ENCODE data around the gene CIRBP.
A peak's percentile ranks its signal among the peaks of the same experiment; 100 is the strongest.

The CIRBP gene

GRCh38 chr19:1257475-1258162 is 11.5 kb upstream of the CIRBP start:
- DNase-seq = no peak

- no peak for DNase-seq
Observed at GRCh38 chr19:1258163-1258492, 11.0 kb upstream of the CIRBP start.

- no peak for DNase-seq
Observed at GRCh38 chr19:1258707-1259205, 10.4 kb upstream of the CIRBP start.

GRCh38 chr19:1259206-1259875 is 9.8 kb upstream of the CIRBP start:
- DNase-seq = peak; percentile 73

- no peak for DNase-seq
Observed at GRCh38 chr19:1259876-1260748, 9.0 kb upstream of the CIRBP start.

- DNase-seq = peak; percentile 96
Observed at GRCh38 chr19:1260749-1261537, 8.2 kb upstream of the CIRBP start.

- no peak for DNase-seq
Observed at GRCh38 chr19:1261538-1261797, 7.7 kb upstream of the CIRBP start.

- DNase-seq = no peak
Observed at GRCh38 chr19:1261798-1262622, 7.1 kb upstream of the CIRBP start.

- DNase-seq = no peak
Observed at GRCh38 chr19:1262623-1263123, 6.5 kb upstream of the CIRBP start.

- DNase-seq = no peak
Observed at GRCh38 chr19:1263188-1263587, 5.9 kb upstream of the CIRBP start.

- DNase-seq = no peak
Observed at GRCh38 chr19:1264801-1265614, 4.1 kb upstream of the CIRBP start.

- DNase-seq = no peak
Observed at GRCh38 chr19:1265615-1266128, 3.5 kb upstream of the CIRBP start.

GRCh38 chr19:1266129-1266915 is 2.8 kb upstream of the CIRBP start:
- DNase-seq = peak; percentile 55

GRCh38 chr19:1266916-1267476 is 2.1 kb upstream of the CIRBP start:
- peak; percentile 60 for DNase-seq

- no peak for DNase-seq
Observed at GRCh38 chr19:1267477-1268225, 1.5 kb upstream of the CIRBP start.

GRCh38 chr19:1268226-1269064 is 687 bp upstream of the CIRBP start:
- DNase-seq = no peak

GRCh38 chr19:1269478-1270212 is 513 bp downstream of the CIRBP start:
- peak; percentile 79 for DNase-seq

Measured in NK-92 treated with Interleukin-12 subunit alpha and Interleukin-12 subunit beta, amount 100 ng/mL, for 24 hours (cell line).